IMR-90 (cell line): Measurements from ENCODE around the gene CLDN24. TPM values are rescaled to one million over a fixed set of nuclear protein-coding genes. Genes with fewer than 3 reads are reported as not detected.

ENCODE experiments used
- ATAC-seq: fragments of 200-7000 bp; cut with Tn5 transposase; 2 replicates; pipeline ENCODE4 v1.9.1; 2020; ENCODE audit warnings: low read depth, mild to moderate bottlenecking, moderate library complexity
- BruUV-seq: library from RNA; stranded (reverse); fragments of 400-500 nt; replicated peaks from 2 replicates; lab custom pipeline; 2021; lab: Mats Ljungman, UMichigan
- CTCF ChIA-PET: fragments of 300-600 bp; formaldehyde crosslinking; extraction: SDS; loops from one replicate; lab custom pipeline; 2021; ENCODE audit warnings: antibody characterized with exemption; lab: Yijun Ruan, JAX
- POLR2A ChIA-PET: fragments of 300-600 bp; sonication (Branson Sonifier 250); formaldehyde crosslinking; loops from one replicate; lab custom pipeline; 2022; ENCODE audit warnings: antibody characterized with exemption; ENCODE audit not compliant: unreplicated experiment; lab: Charles Lee
- DNase-seq: peaks from one replicate; pipeline ENCODE4 v3.0.0; 2013
- H2AFZ ChIP-seq: replicated peaks from 2 replicates; pipeline ENCODE3; 2013; ENCODE audit warnings: low read length, mild to moderate bottlenecking; ENCODE audit not compliant: poor library complexity
- H2AK5ac ChIP-seq: 2 replicates; pipeline ENCODE4 v1.6.1; 2013; ENCODE audit warnings: low read depth, low read length, inconsistent platforms
- H2AK9ac ChIP-seq: replicated peaks from 2 replicates; pipeline ENCODE3; 2013; ENCODE audit warnings: mild to moderate bottlenecking, low read depth, low read length, moderate library complexity; ENCODE audit not compliant: poor library complexity
- H2BK120ac ChIP-seq: 2 replicates; pipeline ENCODE4 v1.6.1; 2013; ENCODE audit warnings: low read depth, low read length, inconsistent platforms
- H2BK15ac ChIP-seq: 3 replicates; pipeline ENCODE4 v1.6.1; 2013; ENCODE audit warnings: low read depth, low read length, inconsistent platforms
- H2BK20ac ChIP-seq: 2 replicates; pipeline ENCODE4 v1.6.1; 2013; ENCODE audit warnings: low read depth, mild to moderate bottlenecking, inconsistent platforms, low read length, moderate library complexity
- H2BK5ac ChIP-seq: 2 replicates; pipeline ENCODE4 v1.6.1; 2013; ENCODE audit warnings: mild to moderate bottlenecking, low read depth, low read length, inconsistent platforms; ENCODE audit not compliant: poor library complexity, severe bottlenecking
- H3K14ac ChIP-seq: replicated peaks from 2 replicates; pipeline ENCODE4 v1.6.1; 2013; ENCODE audit warnings: low read depth, low read length, inconsistent platforms
- H3K18ac ChIP-seq: 2 replicates; pipeline ENCODE4 v1.6.1; 2013; ENCODE audit warnings: low read depth, low read length, control low read depth
- H3K23ac ChIP-seq: 2 replicates; pipeline ENCODE4 v1.6.1; 2013; ENCODE audit warnings: low read depth, low read length, inconsistent platforms
- H3K27ac ChIP-seq: 2 replicates; pipeline ENCODE4 v1.5.1; 2013; ENCODE audit warnings: mild to moderate bottlenecking, control low read depth, low read length; ENCODE audit not compliant: insufficient read depth
- H3K27me3 ChIP-seq: 2 replicates; pipeline ENCODE4 v1.6.1; 2013; ENCODE audit warnings: low read length; ENCODE audit not compliant: control insufficient read depth, insufficient read depth
- H3K36me3 ChIP-seq: 2 replicates; pipeline ENCODE4 v1.6.1; 2013; ENCODE audit warnings: low read length, mixed read lengths; ENCODE audit not compliant: control insufficient read depth, insufficient read depth
- H3K4ac ChIP-seq: 2 replicates; pipeline ENCODE4 v1.6.1; 2013; ENCODE audit warnings: low read depth, low read length, inconsistent platforms
- H3K4me1 ChIP-seq: 2 replicates; pipeline ENCODE4 v1.6.1; 2013; ENCODE audit warnings: low read length, mixed read lengths; ENCODE audit not compliant: control insufficient read depth, insufficient read depth
- H3K4me2 ChIP-seq: 2 replicates; pipeline ENCODE4 v1.6.1; 2013; ENCODE audit warnings: low read depth, mild to moderate bottlenecking, control low read depth, low read length, moderate library complexity
- H3K4me3 ChIP-seq: 2 replicates; pipeline ENCODE4 v1.5.1; 2013; ENCODE audit warnings: low read depth, mild to moderate bottlenecking, control low read depth, low read length, moderate library complexity; ENCODE audit not compliant: insufficient read depth
- H3K56ac ChIP-seq: 2 replicates; pipeline ENCODE4 v1.6.1; 2013; ENCODE audit warnings: low read length, inconsistent platforms; ENCODE audit not compliant: insufficient read depth; ENCODE audit errors: extremely low read depth
- H3K79me1 ChIP-seq, 2 experiments: 2 replicates each; pipeline ENCODE4 v1.6.1; 2013; ENCODE audit warnings: low read length in 2 of 2, inconsistent platforms in 1 of 2, low read depth in 1 of 2
- H3K9ac ChIP-seq: 2 replicates; pipeline ENCODE4 v1.6.1; 2013; ENCODE audit warnings: low read depth, low read length, control low read depth
- H3K9me1 ChIP-seq: 2 replicates; pipeline ENCODE4 v1.6.1; 2013; ENCODE audit warnings: low read length, inconsistent platforms; ENCODE audit not compliant: insufficient read depth
- H3K9me3 ChIP-seq: 2 replicates; pipeline ENCODE4 v1.6.1; 2013; ENCODE audit warnings: low read length; ENCODE audit not compliant: control insufficient read depth, insufficient read depth
- H4K20me1 ChIP-seq: 2 replicates; pipeline ENCODE4 v1.6.1; 2013; ENCODE audit warnings: low read length, inconsistent platforms; ENCODE audit not compliant: insufficient read depth
- H4K5ac ChIP-seq: 2 replicates; pipeline ENCODE4 v1.6.1; 2013; ENCODE audit warnings: mild to moderate bottlenecking, low read depth, low read length, control low read depth
- H4K8ac ChIP-seq, 2 experiments: 2 replicates each; pipeline ENCODE4 v1.6.1; 2013; ENCODE audit warnings: low read depth in 2 of 2, low read length in 2 of 2, control low read depth in 1 of 2, inconsistent platforms in 1 of 2
- H4K91ac ChIP-seq: 2 replicates; pipeline ENCODE4 v1.6.1; 2013; ENCODE audit warnings: low read depth, low read length, inconsistent platforms; ENCODE audit not compliant: insufficient read depth
- WGBS, 2 experiments: methylation state at CpG; one replicate each; pipeline versions ENCODE4 v1.1.5 to v1.1.7; 2013; ENCODE audit warnings: missing lambda C conversion rate in 2 of 2; ENCODE audit not compliant: insufficient read length in 1 of 2; ENCODE audit errors: extremely low coverage in 2 of 2; 5-methylcytosine and 5-hydroxymethylcytosine counted together
- dilution Hi-C: fragments of 300-500 bp; cut with HindIII; formaldehyde crosslinking; loops from one replicate; pipeline ENCODE4 v1.14.3; 2018; ENCODE audit warnings: low sequenced_read_pairs; ENCODE audit not compliant: unreplicated experiment
- in situ Hi-C: fragments of 300-500 bp; cut with MboI; formaldehyde crosslinking; loops from 3 replicates; pipeline ENCODE4 v1.14.3; 2019; ENCODE audit warnings: low sequenced_read_pairs, inconsistent platforms, mixed read lengths
- intact Hi-C: fragments of 100-400 bp; cut with micrococcal nuclease; formaldehyde crosslinking; loops from 2 replicates; pipeline ENCODE4 v1.10.0; 2022
- polyA plus RNA-seq, 3 experiments: library from polyadenylated mRNA; depleted of rRNA; stranded (reverse); fragments of >200 nt; gene quantifications; 2 replicates each; pipeline ENCODE4 v1.2.3, GENCODE V29; 2012; ENCODE audit warnings: low replicate concordance in 1 of 3
- total RNA-seq: library from RNA; depleted of rRNA; stranded (reverse); fragments of >200 nt; gene quantifications from 2 replicates; pipeline ENCODE4 v1.2.3, GENCODE V29; 2012
- TF ChIP-seq, protein P1 (sequence below): fragments of 150-350 bp; IDR thresholded peaks from 2 replicates; pipeline ENCODE4 v1.6.1; 2017; ENCODE audit warnings: mild to moderate bottlenecking, antibody characterized with exemption, low read length, low read depth

CLDN24 gene
- total and polyA plus RNA-seq, 2 of the 4 experiments (the other 2 are of a cell fraction): not detected

DNA sequence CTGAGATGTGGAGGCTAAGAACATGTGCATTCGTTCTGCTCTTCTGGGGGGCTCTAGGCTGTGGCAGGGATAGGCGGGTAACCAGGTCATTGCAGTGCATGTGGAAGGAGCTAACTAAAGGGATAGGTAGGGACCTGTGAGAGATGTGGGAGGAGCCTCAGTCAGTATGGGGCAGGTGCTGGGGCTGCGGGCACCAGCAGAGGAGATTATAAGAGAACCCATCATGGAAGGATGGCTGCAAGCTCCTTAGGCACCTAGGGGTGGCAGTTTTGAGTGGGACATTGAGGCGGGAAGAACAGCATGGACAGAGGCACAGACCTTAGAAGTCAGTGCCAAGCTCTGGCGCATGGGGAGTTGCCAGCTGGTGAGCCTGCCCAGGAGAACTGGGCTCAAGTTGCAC lies 9.4 kb downstream of the CLDN24 start:
- no peak overlapping the region for H4K8ac ChIP-seq
- peaks cover 4% of the 10 kb centered on the region; the same call in 1 of the 2 replicates for H3K4me1 ChIP-seq
- intact Hi-C loops (loop anchor here (5.0 kb wide), 1 partner anchor 84 kb away; no protein-coding TSS in a partner anchor), dilution Hi-C loops (no loop called here), in situ Hi-C loops (no loop called here)
- no peak overlapping the region for H3K27ac ChIP-seq
- H3K23ac ChIP-seq: no peak overlapping the region
- POLR2A ChIA-PET: no interaction called here
- ATAC-seq: no peak
- TF ChIP-seq, protein P1, sequence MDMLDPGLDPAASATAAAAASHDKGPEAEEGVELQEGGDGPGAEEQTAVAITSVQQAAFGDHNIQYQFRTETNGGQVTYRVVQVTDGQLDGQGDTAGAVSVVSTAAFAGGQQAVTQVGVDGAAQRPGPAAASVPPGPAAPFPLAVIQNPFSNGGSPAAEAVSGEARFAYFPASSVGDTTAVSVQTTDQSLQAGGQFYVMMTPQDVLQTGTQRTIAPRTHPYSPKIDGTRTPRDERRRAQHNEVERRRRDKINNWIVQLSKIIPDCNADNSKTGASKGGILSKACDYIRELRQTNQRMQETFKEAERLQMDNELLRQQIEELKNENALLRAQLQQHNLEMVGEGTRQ: no peak
- no peak overlapping the region for H2AK9ac ChIP-seq
- no peak overlapping the region for H4K91ac ChIP-seq
- no peak overlapping the region for H3K4ac ChIP-seq
- no peak overlapping the region for H2BK5ac ChIP-seq
- no peak overlapping the region for H3K4me2 ChIP-seq
- no peaks in the 10 kb centered on the region for H3K9me3 ChIP-seq
- H2BK20ac ChIP-seq: no peak overlapping the region
- no peak for DNase-seq
- no peak overlapping the region for H3K56ac ChIP-seq
- H2BK15ac ChIP-seq: no peak overlapping the region
- no peaks in the 10 kb centered on the region; the same call in 1 of the 2 replicates for H4K20me1 ChIP-seq
- no peak overlapping the region for H4K5ac ChIP-seq
- peaks cover 4% of the 10 kb centered on the region; the same call in 1 of the 2 replicates for H3K9me1 ChIP-seq
- 72% methylated on average over 3 of the region's 5 CpGs; no CpG with 5 or more reads in 1 of the 2 experiments for WGBS, 2 experiments
- H3K4me3 ChIP-seq: no peak overlapping the region
- H2BK120ac ChIP-seq: no peak overlapping the region
- no peak overlapping the region for H3K18ac ChIP-seq
- H2AK5ac ChIP-seq: no peak overlapping the region
- no TSS peak for BruUV-seq
- H3K14ac ChIP-seq: no peak overlapping the region
- no peaks in the 10 kb centered on the region; a peak in 1 of 4 replicates for H3K79me1 ChIP-seq
- H3K27me3 ChIP-seq: no peaks in the 10 kb centered on the region
- no peak overlapping the region for H3K9ac ChIP-seq
- CTCF ChIA-PET: no interaction called here
- H2AFZ ChIP-seq: no peak overlapping the region
- peaks cover 35% of the 10 kb centered on the region for H3K36me3 ChIP-seq
